ENCODE data around the gene ZFP42. TPM values are rescaled to one million over a fixed set of nuclear protein-coding genes. Genes with fewer than 3 reads are reported as not detected.

Gene ZFP42
- polyA plus RNA-seq, 2 of the 4 experiments (the other 2 are of a cell fraction), result not detected

GRCh38 chr4:187983746-187984145, 11.8 kb upstream of the ZFP42 start:
- no peaks in the 10 kb centered on the region for H3K4me1 ChIP-seq
- ATAC-seq (no peak), FAIRE-seq (no peak), DNase-seq (ENCODE audit: low read depth in 1 of 2, low spot score in 1 of 2) (no peak)
- ChIA-PET CTCF (no interaction called here), POLR2A (no interaction called here)
- H3K27ac ChIP-seq, result no peak overlapping the region
- no peaks in the 10 kb centered on the region for H3K9me3 ChIP-seq
- no peak overlapping the region for H3K4me3 ChIP-seq
- H3K4me2 ChIP-seq, result no peak overlapping the region
- TF ChIP-seq HES2 (IDR thresholded peaks at IDR 0.05), result no peak
- 67% methylated on average over 2 of the region's 2 CpGs for WGBS (ENCODE audit: missing lambda C conversion rate)

GRCh38 chr4:187992971-187993370, 2.6 kb upstream of the ZFP42 start:
- FAIRE-seq (no peak), ATAC-seq (peak in 1 of 2 experiments; percentile 38; a peak in 2 of 6 replicates), DNase-seq (ENCODE audit: low read depth in 1 of 2, low spot score in 1 of 2) (peak in 1 of 2 experiments; percentile 36)
- WGBS (ENCODE audit: missing lambda C conversion rate), result 40% methylated on average over 5 of the region's 5 CpGs
- Histone ChIP-seq H3K4me1 (peaks cover 8% of the 10 kb centered on the region; the same call in 2 of the 3 replicates), H3K9me3 (no peaks in the 10 kb centered on the region), H3K27ac (0 out of 6 replicates have a peak overlapping the region, but pooled peaks of 1 of the 2 experiments have one; percentile 25), H3K4me3 (no peak overlapping the region), H3K4me2 (peak overlapping the region; percentile 27; the same call in 2 of the 3 replicates)
- no peak for TF ChIP-seq REST (IDR thresholded peaks at IDR 0.05)
- TF ChIP-seq NPAS2 (CRISPR knock-in tag; IDR thresholded peaks at IDR 0.05; ENCODE audit: borderline replicate concordance), result no peak
- TF ChIP-seq RAD21 (conservative IDR thresholded peaks at IDR 0.05 in 1 of 2, IDR thresholded peaks at IDR 0.05 in 1 of 2), result no peak
- TF ChIP-seq MYC (IDR thresholded peaks at IDR 0.05; ENCODE audit: borderline replicate concordance, low read length), result no peak
- TF ChIP-seq JUNB (IDR thresholded peaks at IDR 0.05), result no peak
- TF ChIP-seq FOXS1 (CRISPR knock-in tag; IDR thresholded peaks at IDR 0.05), result no peak
- TF ChIP-seq USF2 (IDR thresholded peaks at IDR 0.05), result no peak
- no peak for TF ChIP-seq MAFK (IDR thresholded peaks at IDR 0.05; ENCODE audit: partially characterized antibody)
- ChIA-PET CTCF (interaction anchor here (0.9 kb wide), 1 partner anchor 61 kb away, joined by 3 read pairs; no protein-coding TSS in a partner anchor), POLR2A (no interaction called here)

- 72% methylated on average over 6 of the region's 6 CpGs for WGBS (ENCODE audit: missing lambda C conversion rate)
- POLR2A ChIA-PET, result no interaction called here
- H3K4me2 ChIP-seq, result no peak overlapping the region
These were observed 1.7 kb upstream of the ZFP42 start for GRCh38 chr4:187993827-187994226.

GRCh38 chr4:187996502-187997177, 1.1 kb downstream of the ZFP42 start:
- no peak for FAIRE-seq
- Histone ChIP-seq H3K4me3 (no peak overlapping the region), H3K27ac (no peak overlapping the region)
- no peak for TF ChIP-seq HEYL (CRISPR knock-in tag; IDR thresholded peaks at IDR 0.05)
- TF ChIP-seq ZFP36 (IDR thresholded peaks at IDR 0.05; ENCODE audit: borderline replicate concordance, partially characterized antibody), result no peak
- no peak for TF ChIP-seq BHLHE40 (IDR thresholded peaks at IDR 0.05; ENCODE audit: low read depth, low read length)
- no peak for TF ChIP-seq HMGXB4 (CRISPR knock-in tag; IDR thresholded peaks at IDR 0.05; ENCODE audit: borderline replicate concordance)
- no peak for TF ChIP-seq RFX5 (IDR thresholded peaks at IDR 0.05)
- TF ChIP-seq MAFK (IDR thresholded peaks at IDR 0.05; ENCODE audit: partially characterized antibody), result no peak
- TF ChIP-seq NR3C1 (IDR thresholded peaks at IDR 0.05), result no peak
- no peak for TF ChIP-seq POLR2AphosphoS2 (conservative IDR thresholded peaks at IDR 0.05; ENCODE audit: low read length)
- TF ChIP-seq CTCF (IDR thresholded peaks at IDR 0.05), result no peak
- no peak for TF ChIP-seq FOSL2 (IDR thresholded peaks at IDR 0.05)
- TF ChIP-seq FOSL2 (CRISPR knock-in tag; IDR thresholded peaks at IDR 0.05), result no peak

More at GRCh38 chr4:187993827-187994226, 1.7 kb upstream of the ZFP42 start:
- Histone ChIP-seq H3K27ac (0 out of 6 replicates have a peak overlapping the region, but pooled peaks of 1 of the 2 experiments have one; percentile 26), H3K9me3 (no peaks in the 10 kb centered on the region), H3K4me1 (peaks cover 8% of the 10 kb centered on the region; the same call in 2 of the 3 replicates), H3K4me3 (no peak overlapping the region)
- ATAC-seq (no peak), FAIRE-seq (no peak), DNase-seq (ENCODE audit: low read depth in 1 of 2, low spot score in 1 of 2) (peak in 1 of 2 experiments; percentile 28)
- no peak for TF ChIP-seq JUNB (IDR thresholded peaks at IDR 0.05)
- no peak for TF ChIP-seq EHMT2 (IDR thresholded peaks at IDR 0.05; ENCODE audit: low read depth)
- no peak for TF ChIP-seq EHF (CRISPR knock-in tag; IDR thresholded peaks at IDR 0.05)
- TF ChIP-seq RAD21 (conservative IDR thresholded peaks at IDR 0.05 in 1 of 2, IDR thresholded peaks at IDR 0.05 in 1 of 2), result peak; percentile 33 to 44; a peak in 3 of 5 replicates
- CTCF ChIA-PET, result interaction anchor here (0.7 to 0.9 kb wide), 2 partner anchors 9 to 381 kb away, joined by 3 read pairs; no protein-coding TSS in a partner anchor

More at GRCh38 chr4:187996502-187997177, 1.1 kb downstream of the ZFP42 start:
- no peak for DNase-seq (ENCODE audit: low read depth in 1 of 2, low spot score in 1 of 2)
- CTCF ChIA-PET, result no interaction called here
- Histone ChIP-seq H3K9me3 (no peaks in the 10 kb centered on the region), H3K4me2 (no peak overlapping the region), H3K4me1 (peaks cover 8% of the 10 kb centered on the region; the same call in 2 of the 3 replicates)
- POLR2A ChIA-PET, result no interaction called here
- WGBS (ENCODE audit: missing lambda C conversion rate), result 92% methylated on average over 27 of the region's 34 CpGs
- ATAC-seq, result no peak

Measured in A549 (cell line).